Activated CD4-positive, alpha-beta T cell treated with anti-CD3 and anti-CD28 coated beads, Interleukin-2, Interleukin-4, amounts not matched to agents 100 ng/mL and 50 ng/mL, durations not matched to agents 16 hours and 8 hours (primary cell): ENCODE measurements around the gene SSTR4.
"Not testable (repeated sequence)": the region's sequence is repeated elsewhere in the genome, so short reads cannot be mapped to it uniquely, and the experiment has no call there.

ENCODE experiments used
- DNase-seq: peaks from one replicate; pipeline ENCODE4 v3.0.0-alpha.2; 2020; ENCODE audit warnings: low spot score

SSTR4 gene

GRCh38 chr20:23034721-23035671 lies at the start of gene SSTR4:
Gene SSTR4, plus strand, starts transcription at chr20:23035312. Its CDS starts 172 bp downstream, at chr20:23035484.
- no peak for DNase-seq

- no peak for DNase-seq
Observed at GRCh38 chr20:22986601-22987000, 48.5 kb upstream of the SSTR4 start.

GRCh38 chr20:22991424-22991823 lies 43.7 kb upstream of the SSTR4 start:
- DNase-seq, result not testable (repeated sequence)

- no peak for DNase-seq
Observed at GRCh38 chr20:22993823-22994222, 41.3 kb upstream of the SSTR4 start.

GRCh38 chr20:22995923-22996322 lies 39.2 kb upstream of the SSTR4 start:
- DNase-seq, result no peak

- no peak for DNase-seq
Observed at GRCh38 chr20:22998476-22998875, 36.6 kb upstream of the SSTR4 start.

- no peak for DNase-seq
Observed at GRCh38 chr20:22999756-23000155, 35.4 kb upstream of the SSTR4 start.

GRCh38 chr20:23000232-23000947 lies 34.7 kb upstream of the SSTR4 start:
- DNase-seq, result no peak

GRCh38 chr20:23002276-23002675 lies 32.8 kb upstream of the SSTR4 start:
- DNase-seq, result no peak

- DNase-seq, result no peak
Observed at GRCh38 chr20:23003077-23003635, 32.0 kb upstream of the SSTR4 start.

GRCh38 chr20:23003881-23004460 lies 31.1 kb upstream of the SSTR4 start:
- no peak for DNase-seq

- DNase-seq, result no peak
Observed at GRCh38 chr20:23005776-23006175, 29.3 kb upstream of the SSTR4 start.

GRCh38 chr20:23007462-23007861 lies 27.6 kb upstream of the SSTR4 start:
- DNase-seq, result no peak

- DNase-seq, result no peak
Observed at GRCh38 chr20:23007886-23008655, 27.0 kb upstream of the SSTR4 start.

- DNase-seq, result no peak
Observed at GRCh38 chr20:23008667-23009066, 26.4 kb upstream of the SSTR4 start.

- DNase-seq, result no peak
Observed at GRCh38 chr20:23009636-23010035, 25.5 kb upstream of the SSTR4 start.

GRCh38 chr20:23010096-23010495 lies 25.0 kb upstream of the SSTR4 start:
- DNase-seq, result no peak

GRCh38 chr20:23011008-23011721 lies 23.9 kb upstream of the SSTR4 start:
- no peak for DNase-seq

GRCh38 chr20:23013429-23013828 lies 21.7 kb upstream of the SSTR4 start:
- DNase-seq, result no peak

- no peak for DNase-seq
Observed at GRCh38 chr20:23017516-23017915, 17.6 kb upstream of the SSTR4 start.

- no peak for DNase-seq
Observed at GRCh38 chr20:23018432-23018831, 16.7 kb upstream of the SSTR4 start.
